Colonic mucosa (tissue), 4 donors: ENCODE data around the gene NUBPL. TPM values are rescaled to one million over a fixed set of nuclear protein-coding genes. Genes with fewer than 3 reads are reported as not detected.

Experiments used
- DNase-seq: peaks from one replicate; pipeline ENCODE4 v3.0.0-alpha.2; 2020
- H3K27ac ChIP-seq: fragments of 200-600 bp; one replicate; pipeline ENCODE4 v1.8.0; 2021
- H3K27me3 ChIP-seq: fragments of 200-600 bp; one replicate; pipeline ENCODE4 v1.8.0; 2021
- H3K36me3 ChIP-seq: fragments of 200-600 bp; one replicate; pipeline ENCODE4 v1.8.0; 2021
- H3K4me1 ChIP-seq: fragments of 200-600 bp; one replicate; pipeline ENCODE4 v1.8.0; 2021; ENCODE audit warnings: mild to moderate bottlenecking
- H3K4me3 ChIP-seq: fragments of 200-600 bp; one replicate; pipeline ENCODE4 v1.8.0; 2021
- H3K9ac ChIP-seq, 2 donors: one replicate each; pipeline ENCODE4 v1.7.0; 2013; ENCODE audit warnings: control low read depth in 2 of 2, low read depth in 2 of 2, low read length in 2 of 2
- H3K9me3 ChIP-seq: fragments of 200-600 bp; one replicate; pipeline ENCODE4 v1.8.0; 2021
- CTCF ChIP-seq: fragments of 200-600 bp; IDR thresholded peaks from one replicate; pipeline ENCODE4 v1.8.0; 2022; ENCODE audit warnings: antibody characterized with exemption, mild to moderate bottlenecking
- intact Hi-C: fragments of 100-400 bp; cut with DNase I; formaldehyde crosslinking; loops from one replicate; pipeline ENCODE4 v1.14.1; 2022
- total RNA-seq, 2 donors: library from RNA; stranded (reverse); fragmentation: NEBNext Ultra II Directional in 1 of 2; extraction: Animal tissue kit (Norgen Biotek cat#: 25700) in 1 of 2; gene quantifications; one replicate each; pipeline ENCODE4 v1.2.1, GENCODE V29; 2021
- donor health status: healthy.
- donor health status: DM: no; HTN: no; CAD: no.
- donor health status: DM: no; HTN: no; CAD: no.

Gene NUBPL
- total RNA-seq, 2 donors from 2014 or later = 13.3 to 14.0 TPM

DNA sequence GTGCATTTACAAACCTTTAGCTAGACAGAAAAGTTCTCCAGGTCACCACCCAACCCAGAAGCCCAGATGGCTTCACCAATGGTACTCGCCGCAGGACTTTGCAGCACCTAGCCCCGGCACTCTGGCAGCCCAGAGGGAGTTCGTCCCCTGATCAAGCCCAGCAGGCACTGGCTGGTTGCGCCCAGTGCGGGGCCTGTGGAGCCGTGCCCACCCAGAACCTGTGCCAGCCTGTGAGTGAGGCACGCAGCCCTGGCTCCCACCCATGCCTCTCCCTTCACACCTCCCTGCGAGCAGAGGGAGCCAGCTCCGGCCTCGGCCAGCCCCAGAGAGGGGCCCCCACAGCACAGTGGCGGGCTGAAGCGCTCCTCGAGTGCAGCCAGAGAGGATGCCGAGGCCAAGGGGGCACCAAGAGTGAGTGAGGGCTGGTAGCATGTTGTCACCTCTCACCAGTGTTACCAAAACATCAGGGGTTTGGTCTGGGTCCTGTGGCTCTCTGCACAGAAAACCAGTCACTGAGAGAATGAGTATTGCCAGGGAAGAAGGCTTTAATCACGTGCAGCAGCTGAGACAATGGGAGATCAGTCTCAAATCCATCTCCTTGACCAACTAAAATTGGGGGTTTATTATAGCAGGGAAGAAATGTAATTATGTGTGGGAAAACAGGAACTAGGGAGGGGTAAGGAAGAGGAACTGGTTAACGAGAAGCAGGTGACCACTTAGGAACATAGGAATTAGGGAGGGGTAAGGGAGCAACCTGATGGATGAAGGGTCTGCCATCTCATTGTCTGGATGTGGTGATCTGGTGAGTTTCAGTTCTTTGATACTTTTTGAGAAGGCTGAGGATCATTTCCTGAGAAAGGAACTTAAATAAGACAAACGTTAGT, 151.3 kb downstream of the NUBPL start:
- intact Hi-C loops = no loop called here

GRCh38 chr14:31716208-31716607, 155.0 kb downstream of the NUBPL start:
- no peak for TF ChIP-seq CTCF
- no peak overlapping the region for H3K4me3 ChIP-seq
- no peaks in the 10 kb centered on the region for H3K4me1 ChIP-seq
- H3K36me3 ChIP-seq = no peaks in the 10 kb centered on the region
- H3K9me3 ChIP-seq = no peaks in the 10 kb centered on the region
- no peaks in the 10 kb centered on the region for H3K27me3 ChIP-seq
- no peak for DNase-seq
- intact Hi-C loops = no loop called here
- H3K9ac ChIP-seq = no peak overlapping the region
- H3K27ac ChIP-seq = no peak overlapping the region

More for the DNA sequence above, 151.3 kb downstream of the NUBPL start:
- no peak overlapping the region for H3K4me3 ChIP-seq
- H3K27ac ChIP-seq = no peak overlapping the region
- no peak for TF ChIP-seq CTCF
- H3K4me1 ChIP-seq = no peaks in the 10 kb centered on the region
- no peaks in the 10 kb centered on the region for H3K36me3 ChIP-seq
- DNase-seq = no peak
- no peaks in the 10 kb centered on the region for H3K27me3 ChIP-seq
- H3K9ac ChIP-seq = no peak overlapping the region
- no peaks in the 10 kb centered on the region for H3K9me3 ChIP-seq

DNA sequence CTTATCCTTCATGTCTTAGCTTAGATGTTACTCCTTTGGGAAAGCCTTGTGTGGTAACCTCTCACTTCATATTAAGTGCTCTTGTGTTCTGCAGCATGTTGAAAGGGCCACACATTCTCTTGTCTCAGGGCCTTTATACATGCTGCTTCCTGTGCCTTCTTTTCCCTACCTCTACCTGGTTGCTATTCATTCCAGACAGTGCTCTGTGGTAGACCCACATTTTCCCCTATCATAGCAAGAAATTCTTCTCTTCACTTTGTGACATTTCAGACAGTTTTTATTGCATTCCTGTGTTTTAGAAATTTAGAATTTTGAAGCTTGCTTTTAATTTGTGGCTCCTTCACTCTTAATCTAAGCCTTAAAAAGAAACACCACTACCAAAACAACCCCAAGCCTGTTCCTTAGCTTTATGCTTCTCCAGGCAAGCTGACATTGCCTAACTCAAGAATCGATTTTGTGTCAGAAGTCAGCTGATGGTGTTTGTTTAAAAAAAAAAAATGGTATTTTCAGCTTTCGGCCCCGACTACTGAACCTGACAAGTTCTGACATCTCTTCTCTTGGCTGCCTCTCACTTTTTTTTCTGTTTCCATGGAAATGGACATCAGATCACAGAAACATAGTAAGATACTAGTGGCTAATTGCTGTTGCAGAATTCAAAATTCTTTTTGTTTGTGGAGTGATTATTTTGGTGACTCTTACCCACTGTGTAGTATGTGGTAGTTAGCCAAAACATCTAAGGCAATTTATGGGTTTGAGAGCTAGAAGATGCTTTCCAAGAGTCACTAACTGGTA, 156.3 kb downstream of the NUBPL start:
- DNase-seq = no peak
- TF ChIP-seq CTCF = no peak
- H3K27ac ChIP-seq = no peak overlapping the region

DNA sequence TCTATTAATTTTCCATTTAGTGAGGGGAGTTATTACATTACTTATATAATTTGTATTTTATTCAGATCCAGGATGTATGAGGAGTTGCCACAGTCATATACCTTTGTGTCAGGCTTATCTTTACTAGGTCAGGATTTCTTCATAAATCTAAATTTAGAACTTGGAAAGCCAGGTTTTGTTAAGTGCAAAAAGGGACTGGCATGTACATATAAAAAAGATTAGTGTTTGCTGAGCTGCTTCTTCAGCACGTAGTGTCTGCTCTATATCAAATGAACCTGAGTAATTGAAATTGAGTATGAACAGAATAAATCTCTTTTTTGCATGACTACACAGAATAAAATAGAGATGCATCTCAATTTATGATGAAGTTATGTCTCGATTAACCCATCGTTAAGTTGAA, 157.4 kb downstream of the NUBPL start:
- no peaks in the 10 kb centered on the region for H3K27me3 ChIP-seq
- DNase-seq = no peak
- intact Hi-C loops = no loop called here
- H3K36me3 ChIP-seq = no peaks in the 10 kb centered on the region
- no peak overlapping the region for H3K9ac ChIP-seq
- no peak for TF ChIP-seq CTCF
- H3K9me3 ChIP-seq = no peaks in the 10 kb centered on the region
- no peak overlapping the region for H3K27ac ChIP-seq
- H3K4me1 ChIP-seq = no peaks in the 10 kb centered on the region
- H3K4me3 ChIP-seq = no peak overlapping the region

More for the DNA sequence above, 156.3 kb downstream of the NUBPL start:
- no peaks in the 10 kb centered on the region for H3K9me3 ChIP-seq
- intact Hi-C loops = no loop called here
- H3K4me1 ChIP-seq = no peaks in the 10 kb centered on the region
- H3K4me3 ChIP-seq = no peak overlapping the region
- no peak overlapping the region for H3K9ac ChIP-seq
- H3K36me3 ChIP-seq = no peaks in the 10 kb centered on the region
- no peaks in the 10 kb centered on the region for H3K27me3 ChIP-seq

DNA sequence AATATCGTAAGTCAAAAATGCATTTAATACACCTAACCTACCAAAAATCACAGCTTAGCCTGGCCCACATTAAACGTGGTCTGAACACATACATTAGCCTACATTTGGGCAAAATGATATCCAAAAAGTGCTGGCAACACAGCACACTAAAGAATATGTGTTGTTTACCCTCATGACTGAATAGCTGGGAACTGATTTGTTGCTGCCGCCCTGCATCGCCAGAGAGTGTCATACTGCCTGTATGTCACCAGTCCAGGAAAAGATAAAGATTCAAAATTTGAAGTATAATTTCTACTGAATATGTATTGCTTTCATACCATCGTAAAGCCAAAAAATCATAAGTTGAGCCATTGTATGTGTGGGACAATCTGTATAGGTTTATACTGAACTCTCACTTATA, 157.8 kb downstream of the NUBPL start:
- H3K9ac ChIP-seq = no peak overlapping the region
- H3K9me3 ChIP-seq = no peaks in the 10 kb centered on the region
- H3K27ac ChIP-seq = no peak overlapping the region
- DNase-seq = no peak
- H3K4me1 ChIP-seq = no peaks in the 10 kb centered on the region
- intact Hi-C loops = no loop called here
- H3K27me3 ChIP-seq = no peaks in the 10 kb centered on the region
- no peak for TF ChIP-seq CTCF
- H3K36me3 ChIP-seq = no peaks in the 10 kb centered on the region
- no peak overlapping the region for H3K4me3 ChIP-seq
